ENCODE data around the gene PRUNE2.

The PRUNE2 gene

GRCh38 chr9:76620996-76621395 lies 284.9 kb downstream of the PRUNE2 start:
- DNase-seq (ENCODE audit: low read depth) = no peak

- DNase-seq (ENCODE audit: low read depth) = no peak
Measured at GRCh38 chr9:76620581-76620980, 285.3 kb downstream of the PRUNE2 start.

- no peak for DNase-seq (ENCODE audit: low read depth)
Measured at GRCh38 chr9:76619640-76620039, 286.3 kb downstream of the PRUNE2 start.

- no peak for DNase-seq (ENCODE audit: low read depth)
Measured at GRCh38 chr9:76619197-76619596, 286.7 kb downstream of the PRUNE2 start.

- DNase-seq (ENCODE audit: low read depth) = no peak
Measured at GRCh38 chr9:76618762-76619161, 287.2 kb downstream of the PRUNE2 start.

GRCh38 chr9:76617497-76618175 lies 288.3 kb downstream of the PRUNE2 start:
- DNase-seq (ENCODE audit: low read depth) = no peak

GRCh38 chr9:76616780-76617179 lies 289.1 kb downstream of the PRUNE2 start:
- DNase-seq (ENCODE audit: low read depth) = no peak

- no peak for DNase-seq (ENCODE audit: low read depth)
Measured at GRCh38 chr9:76615177-76615603, 290.7 kb downstream of the PRUNE2 start.

GRCh38 chr9:76613974-76614373 lies 291.9 kb downstream of the PRUNE2 start:
- no peak for DNase-seq (ENCODE audit: low read depth)

- DNase-seq (ENCODE audit: low read depth) = no peak
Measured at GRCh38 chr9:76613150-76613781, 292.6 kb downstream of the PRUNE2 start.

- DNase-seq (ENCODE audit: low read depth) = no peak
Measured at GRCh38 chr9:76610011-76610352, 295.9 kb downstream of the PRUNE2 start.

- DNase-seq (ENCODE audit: low read depth) = no peak
Measured at GRCh38 chr9:76609285-76610010, 296.5 kb downstream of the PRUNE2 start.

GRCh38 chr9:76608575-76609273 lies 297.2 kb downstream of the PRUNE2 start:
- DNase-seq (ENCODE audit: low read depth) = no peak

GRCh38 chr9:76607730-76608436 lies 298.0 kb downstream of the PRUNE2 start:
- DNase-seq (ENCODE audit: low read depth) = no peak

GRCh38 chr9:76605321-76605900 lies 300.5 kb downstream of the PRUNE2 start:
- no peak for DNase-seq (ENCODE audit: low read depth)

- no peak for DNase-seq (ENCODE audit: low read depth)
Measured at GRCh38 chr9:76603931-76604570, 301.9 kb downstream of the PRUNE2 start.

- DNase-seq (ENCODE audit: low read depth) = no peak
Measured at GRCh38 chr9:76603448-76603895, 302.4 kb downstream of the PRUNE2 start.

- no peak for DNase-seq (ENCODE audit: low read depth)
Measured at GRCh38 chr9:76602199-76602598, 303.7 kb downstream of the PRUNE2 start.

- no peak for DNase-seq (ENCODE audit: low read depth)
Measured at GRCh38 chr9:76600007-76600615, 305.8 kb downstream of the PRUNE2 start.

GRCh38 chr9:76598981-76599380 lies 306.9 kb downstream of the PRUNE2 start:
- no peak for DNase-seq (ENCODE audit: low read depth)

GRCh38 chr9:76595645-76596044 lies 310.3 kb downstream of the PRUNE2 start:
- DNase-seq (ENCODE audit: low read depth) = no peak
